ENCODE data around the gene NET1.

DNA sequence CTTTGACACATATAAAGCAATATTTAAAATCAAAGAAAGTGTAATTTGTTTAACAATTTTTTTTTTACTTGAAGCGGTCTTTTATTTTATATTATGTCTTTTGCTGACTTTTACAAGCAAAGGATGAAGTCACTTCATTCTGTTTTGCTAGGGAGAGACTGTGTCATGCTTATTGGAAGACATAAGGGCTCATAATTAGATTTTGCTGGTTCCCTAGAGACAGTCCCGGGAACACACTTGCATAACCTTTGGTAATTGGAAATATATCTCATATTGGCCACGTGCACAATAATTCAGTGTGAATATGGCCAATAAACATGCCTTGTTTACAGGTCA is 448 bp upstream of the NET1 start:
- no peak for TF ChIP-seq EZH2 (IDR thresholded peaks at IDR 0.05; ENCODE audit: insufficient read depth, poor library complexity, severe bottlenecking)
- no peak for TF ChIP-seq EZH2phosphoT487 (IDR thresholded peaks at IDR 0.05; ENCODE audit: insufficient read depth, low read depth)

Measured in GM23248 (cell line).